Head of caudate nucleus (tissue), 42 donors: ENCODE results near the gene BANP.
"Not testable (repeated sequence)": the region's sequence is repeated elsewhere in the genome, so short reads cannot be mapped to it uniquely, and the experiment has no call there.

Experiments used
- DNase-seq, 42 donors: peaks; one replicate each; pipeline versions ENCODE4 v3.0.0 to v3.0.0-alpha.2; 2020 to 2021; ENCODE audit warnings: mixed read lengths in 7 of 42
- intact Hi-C: fragments of 100-400 bp; cut with DNase I; formaldehyde crosslinking; loops from one replicate; pipeline ENCODE4 v1.15.0; 2022

Gene BANP

GRCh38 chr16:88077328-88078108, 126.3 kb downstream of the BANP start:
- peak in 1 of 42 donors; percentile 17 for DNase-seq
- intact Hi-C loops, result no loop called here

DNA sequence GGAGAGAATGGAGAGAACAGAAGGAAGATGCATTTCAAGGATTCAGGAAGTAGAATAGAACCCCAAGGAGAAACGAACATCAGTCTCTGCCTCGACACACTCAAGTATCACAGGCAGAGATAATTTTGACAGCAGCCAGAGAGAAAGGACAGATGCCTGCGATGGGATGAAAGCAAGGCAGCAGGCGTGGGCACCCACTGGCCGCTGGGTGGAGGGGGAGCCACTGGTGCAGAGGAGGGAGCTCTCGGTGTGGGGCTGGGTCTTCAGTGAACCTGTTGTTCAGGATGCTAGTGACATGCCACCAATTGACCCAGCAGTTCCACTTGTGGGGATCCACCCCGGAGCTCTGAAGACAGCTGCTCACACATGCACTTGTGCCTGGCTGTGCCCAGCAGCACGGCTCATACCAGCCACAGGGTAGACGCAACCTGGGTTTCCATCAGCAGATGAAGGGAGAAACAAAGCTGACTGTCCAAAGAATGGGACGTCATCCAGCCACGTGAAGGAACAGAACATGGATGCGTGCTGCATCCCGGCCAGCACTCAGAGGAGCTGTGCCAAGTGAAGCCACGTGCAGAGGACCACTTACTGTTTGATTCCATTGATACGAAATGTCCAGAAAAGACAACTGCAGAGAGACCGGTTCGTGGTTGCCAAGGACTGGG, 127.0 kb downstream of the BANP start:
- intact Hi-C loops, result no loop called here
- DNase-seq, result peak in 28 of 42 donors; percentile 12 to 73 (median 42)

DNA sequence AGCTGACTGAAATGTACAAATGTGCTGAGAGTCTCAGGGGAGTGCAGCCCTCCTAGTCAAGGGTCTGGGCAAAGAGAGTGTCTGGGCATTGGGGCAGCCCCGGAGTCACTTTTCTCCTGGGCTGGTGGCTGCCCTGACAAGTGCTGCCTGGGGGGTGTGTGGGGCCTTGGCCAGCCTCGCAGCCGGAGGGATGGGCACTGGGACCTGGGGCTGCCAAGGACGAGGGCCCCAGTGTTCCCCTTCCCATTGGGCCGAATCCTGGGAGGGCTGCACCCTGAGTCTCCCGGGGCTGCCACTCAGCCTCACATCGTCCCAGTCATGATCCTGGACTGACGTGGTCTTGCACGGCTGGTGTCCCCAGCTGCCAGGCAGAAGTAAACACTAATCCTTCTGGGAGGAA, 132.3 kb downstream of the BANP start:
- intact Hi-C loops, result no loop called here
- no peak for DNase-seq

DNA sequence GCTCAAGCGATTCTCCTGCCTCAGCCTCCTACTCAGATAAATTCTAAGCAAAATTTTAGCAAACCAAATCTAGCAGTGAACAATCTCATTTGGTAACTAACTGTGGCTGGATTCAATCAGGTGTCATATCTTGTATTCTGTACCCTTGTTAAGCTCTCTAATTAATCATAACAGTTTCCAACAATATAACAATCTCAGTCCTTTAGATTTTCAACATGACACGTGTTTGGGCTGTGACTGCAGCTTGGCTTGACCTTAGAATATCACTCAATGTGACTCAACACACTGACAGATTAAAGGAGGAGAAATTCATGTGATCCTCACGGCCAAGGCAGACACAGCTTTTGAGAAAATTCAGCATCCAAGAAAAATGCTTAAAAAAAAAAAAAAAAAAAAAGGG, 133.6 kb downstream of the BANP start:
- intact Hi-C loops, result no loop called here
- no peak for DNase-seq

- intact Hi-C loops, result no loop called here
- DNase-seq, result peak in 2 of 42 donors; percentile 34 to 39
These were observed 135.6 kb downstream of the BANP start for GRCh38 chr16:88086571-88087516.

DNA sequence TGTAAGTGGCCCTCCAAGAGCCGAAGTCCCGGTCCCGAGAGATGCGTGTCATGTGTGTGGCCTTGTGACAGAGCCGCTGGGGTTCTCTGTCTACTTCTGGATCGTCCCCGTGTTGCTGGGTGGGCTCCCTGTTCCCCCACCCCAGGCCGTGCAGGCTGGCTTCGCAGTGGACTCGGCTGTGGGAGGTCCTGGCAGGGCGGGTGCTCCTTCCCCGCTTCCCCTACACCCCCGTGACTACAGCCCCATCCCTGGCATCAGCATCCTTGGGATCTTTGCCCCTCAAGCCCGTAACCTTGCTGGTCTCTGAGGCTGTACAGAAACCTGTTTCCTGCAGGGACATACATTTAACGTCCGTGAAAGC, 136.3 kb downstream of the BANP start:
- DNase-seq, result no peak
- intact Hi-C loops, result no loop called here

- intact Hi-C loops, result no loop called here
- no peak for DNase-seq
These were observed 136.9 kb downstream of the BANP start for GRCh38 chr16:88088161-88088581.

GRCh38 chr16:88088611-88089010, 137.4 kb downstream of the BANP start:
- intact Hi-C loops, DNase-seq: not testable (repeated sequence)

DNA sequence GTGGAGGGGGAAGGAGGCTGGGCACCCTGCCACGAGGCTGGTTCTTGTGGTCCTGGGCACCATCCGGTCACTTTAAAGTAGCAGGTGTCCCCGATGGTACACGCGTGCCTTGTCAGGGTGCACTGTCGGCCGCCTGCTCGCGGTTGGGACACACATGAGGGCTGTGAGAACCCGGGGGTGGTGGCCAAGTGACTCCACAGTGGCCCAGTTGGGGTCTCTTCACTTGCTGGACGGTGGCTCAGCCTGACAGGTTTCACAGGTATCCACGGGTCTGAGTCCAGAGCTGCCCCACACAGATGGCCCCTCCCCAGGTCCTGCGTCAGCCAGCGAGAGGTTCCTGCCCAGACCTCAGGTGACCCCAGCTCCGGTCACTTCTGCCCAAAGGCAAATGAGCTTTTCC, 137.8 kb downstream of the BANP start:
- intact Hi-C loops, DNase-seq: not testable (repeated sequence)

DNA sequence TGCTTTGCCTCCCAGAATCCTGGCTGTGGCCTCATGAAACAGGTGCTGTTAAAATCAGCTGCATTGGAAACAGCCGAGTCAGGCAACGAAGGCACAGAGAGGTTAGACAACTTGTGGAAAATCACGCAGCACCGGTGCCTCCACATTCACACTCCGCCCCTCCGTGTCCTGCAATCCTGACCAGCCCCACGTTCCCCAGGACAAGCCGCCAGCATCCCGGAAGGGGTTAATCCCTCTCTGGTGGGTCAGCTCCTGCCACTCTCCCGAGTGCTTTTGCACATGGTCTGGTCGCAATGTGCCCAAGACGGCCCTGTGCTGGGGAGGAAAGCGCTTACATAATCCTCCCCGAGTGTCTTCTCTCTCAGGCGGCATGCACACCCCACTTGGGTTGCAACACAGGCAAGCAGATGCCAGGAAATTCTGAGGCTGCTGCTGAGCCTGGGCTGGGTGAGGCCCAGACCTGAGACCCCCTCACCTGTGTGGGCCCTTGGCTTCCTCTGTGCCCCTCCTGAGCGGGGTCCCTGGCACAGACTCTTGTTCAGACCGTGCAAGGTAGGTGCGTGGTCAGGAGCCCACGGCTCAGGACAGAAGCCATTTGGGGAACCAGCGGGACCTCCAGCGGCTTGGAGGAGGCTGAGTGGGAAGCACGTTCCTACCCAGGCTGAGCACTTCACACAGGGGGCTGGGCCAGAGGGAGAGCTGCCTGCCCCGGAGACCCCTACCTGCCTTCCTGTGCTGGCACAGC, 138.6 kb downstream of the BANP start:
- peak in 41 of 42 donors; percentile 38 to 87 (median 68) for DNase-seq
- intact Hi-C loops, result not testable (repeated sequence)

DNA sequence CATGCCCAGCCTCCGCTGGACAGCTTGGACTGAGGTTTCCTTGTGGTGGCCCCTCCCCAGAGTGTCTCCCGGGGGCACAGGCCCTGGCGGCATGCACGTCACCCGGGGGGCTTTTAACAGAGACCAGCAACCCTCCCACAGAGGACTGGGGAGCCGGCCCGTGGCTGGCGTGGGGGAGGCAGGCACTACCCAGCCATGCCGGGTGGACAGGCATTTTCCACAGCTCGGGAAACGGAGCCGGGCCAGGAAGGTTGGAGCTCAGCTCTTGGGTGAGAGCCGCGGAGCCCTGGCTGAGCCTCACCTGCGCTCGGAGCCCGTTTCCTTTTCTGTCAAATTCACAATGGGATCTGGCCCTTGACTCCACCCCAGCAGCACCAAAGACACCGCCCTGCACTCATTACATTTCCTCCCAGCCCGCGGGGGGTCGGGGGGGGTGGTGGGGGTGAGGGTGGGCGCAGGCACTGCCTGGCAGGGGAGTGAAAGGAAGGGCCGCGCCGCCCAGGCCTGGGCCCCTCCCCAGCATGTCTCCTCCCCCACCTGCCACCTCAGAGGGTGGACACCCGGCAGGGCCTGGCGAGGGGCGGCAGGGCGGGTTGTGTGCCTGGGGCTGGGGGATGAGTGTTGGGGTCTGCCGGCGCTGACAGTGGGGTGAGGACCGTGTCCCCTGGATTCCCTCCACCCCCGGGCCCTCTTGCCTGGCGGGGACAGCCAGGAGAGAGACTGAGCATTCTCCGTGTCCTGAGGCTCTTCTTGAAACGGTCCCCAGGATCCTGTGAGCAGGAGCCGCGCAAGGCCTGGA, 139.3 kb downstream of the BANP start:
- intact Hi-C loops, DNase-seq: not testable (repeated sequence)

GRCh38 chr16:88091221-88091971, 140.2 kb downstream of the BANP start:
- intact Hi-C loops, result not testable (repeated sequence)
- DNase-seq, result peak in 14 of 42 donors; percentile 22 to 63 (median 39)

- intact Hi-C loops, DNase-seq: not testable (repeated sequence)
These were observed 140.7 kb downstream of the BANP start for GRCh38 chr16:88091972-88092302.

DNA sequence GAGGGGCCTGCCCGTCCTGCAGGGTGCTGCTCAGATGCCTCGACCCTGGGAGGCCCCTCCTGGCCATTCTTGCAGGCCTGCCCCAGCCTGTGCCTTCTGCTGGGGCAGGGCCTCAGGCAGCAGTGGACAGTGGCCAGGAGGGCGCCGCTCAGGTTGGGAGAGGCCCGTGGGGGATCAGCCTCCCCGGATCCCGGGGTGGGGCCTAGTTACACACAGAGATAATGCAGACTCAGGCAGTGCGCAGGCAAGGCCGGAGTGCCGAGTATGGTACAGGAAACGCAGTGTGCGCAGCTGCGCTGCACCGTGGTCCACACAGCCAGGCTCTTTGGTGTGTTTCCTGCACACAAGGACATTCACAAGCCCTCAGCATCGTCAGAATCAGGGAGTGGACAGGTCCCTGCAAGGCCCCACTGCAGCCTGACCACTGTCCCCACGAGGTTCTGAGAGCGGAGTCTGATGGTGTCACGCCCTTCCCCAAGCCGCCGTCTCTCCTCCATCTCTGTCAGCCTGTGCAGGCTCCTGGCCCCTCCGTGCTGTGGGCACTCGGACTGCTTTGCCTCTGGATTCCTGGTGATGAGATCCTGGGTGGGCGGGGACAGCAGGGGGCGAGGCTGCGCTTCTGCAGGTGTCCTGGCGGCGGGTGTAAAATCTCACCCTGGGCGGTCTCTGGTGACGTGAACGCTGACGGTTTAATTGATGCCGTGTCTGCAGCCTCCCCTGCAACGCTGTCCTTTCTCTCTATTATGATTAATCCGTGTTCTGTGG, 141.7 kb downstream of the BANP start:
- intact Hi-C loops, DNase-seq: not testable (repeated sequence)

GRCh38 chr16:88093556-88094252, 142.5 kb downstream of the BANP start:
- intact Hi-C loops, DNase-seq: not testable (repeated sequence)

DNA sequence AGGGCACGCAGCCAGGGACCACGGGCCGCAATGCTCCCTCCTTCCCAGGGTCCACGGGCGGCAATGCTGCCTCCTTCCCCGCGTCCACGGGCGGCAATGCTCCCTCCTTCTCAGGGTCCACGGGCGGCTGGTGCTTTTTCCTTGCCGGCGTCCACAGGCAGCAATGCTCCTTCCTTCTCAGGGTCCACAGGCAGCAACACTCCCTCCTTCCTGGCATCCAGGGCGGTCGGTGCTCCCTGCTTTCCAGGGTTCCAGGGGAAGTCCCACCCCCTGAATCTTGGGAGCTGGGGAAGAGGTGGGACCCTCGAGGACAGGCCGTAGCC, 143.0 kb downstream of the BANP start:
- DNase-seq, intact Hi-C loops: not testable (repeated sequence)
